Measurements from ENCODE around the gene PRSS48.
"Not testable (repeated sequence)": the region's sequence is repeated elsewhere in the genome, so short reads cannot be mapped to it uniquely, and the experiment has no call there.

Gene PRSS48

DNA sequence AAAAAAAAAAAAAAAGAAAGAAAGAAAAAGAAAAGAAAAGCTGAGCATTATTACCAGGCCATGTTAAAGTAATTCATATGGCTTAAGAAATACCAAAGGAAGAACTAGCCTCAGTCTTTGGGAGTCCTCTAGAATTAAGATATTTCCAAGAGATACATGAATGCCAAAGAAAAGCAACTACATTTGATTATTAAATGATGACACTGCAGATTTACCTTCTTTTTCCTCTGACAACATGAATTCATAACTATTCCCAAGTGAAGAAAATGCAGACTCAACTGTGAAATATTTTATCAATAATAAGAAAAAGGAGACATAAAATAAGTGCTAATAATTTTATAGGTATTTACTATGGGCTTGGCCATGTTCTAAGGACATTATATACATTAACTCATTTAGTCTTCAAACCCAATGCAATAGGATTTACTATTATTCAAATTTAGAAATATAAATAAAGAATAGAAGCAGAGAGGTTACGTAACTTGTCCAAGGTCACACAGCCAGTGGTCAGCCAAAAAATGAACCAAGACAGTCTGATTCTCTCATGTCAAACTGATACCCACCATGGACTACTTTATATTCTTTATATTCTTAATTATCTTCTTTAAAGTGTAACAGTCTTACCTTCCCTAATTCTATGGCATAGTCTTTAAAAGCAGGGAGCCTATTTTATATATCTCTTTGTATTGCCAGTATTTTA, 41.5 kb downstream of the PRSS48 start:
- no peak for DNase-seq

DNA sequence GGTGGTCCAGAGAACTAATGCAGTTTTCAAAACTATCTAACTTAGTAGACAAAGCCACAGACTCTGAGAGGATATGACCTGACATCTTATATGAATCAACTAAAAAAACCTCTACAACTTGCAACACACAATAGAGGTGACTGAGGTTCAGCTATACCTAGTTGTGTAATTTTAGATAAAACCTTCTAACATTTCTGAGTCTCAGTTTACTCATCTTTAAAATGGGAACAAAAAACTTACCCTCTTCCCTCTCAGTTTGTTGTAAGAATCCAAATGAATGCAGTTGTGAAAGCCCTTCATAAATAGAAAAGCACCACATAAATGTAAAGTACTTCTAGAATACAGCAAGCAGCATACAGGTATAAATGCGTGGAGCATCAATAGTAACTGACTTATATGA, 42.5 kb downstream of the PRSS48 start:
- no peak for DNase-seq

DNA sequence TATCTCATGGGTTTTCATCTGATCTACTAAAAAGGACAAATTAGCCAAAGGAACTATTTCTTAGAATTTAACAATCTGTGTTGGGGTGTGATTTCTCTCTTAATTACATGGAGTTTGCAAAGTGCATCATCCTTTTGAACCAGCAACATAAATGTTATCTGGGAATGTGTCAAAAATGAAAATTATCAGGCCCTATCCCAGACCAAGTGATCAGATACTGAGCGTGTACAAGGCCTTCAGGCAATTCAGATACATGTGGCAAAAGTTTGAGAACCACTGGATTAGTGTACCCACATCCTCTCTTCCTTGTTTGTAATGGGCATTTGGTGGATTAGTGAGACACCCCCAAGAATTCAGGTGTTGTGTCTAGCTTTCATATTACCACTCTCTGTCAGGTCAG, 44.6 kb downstream of the PRSS48 start:
- no peak for DNase-seq

DNA sequence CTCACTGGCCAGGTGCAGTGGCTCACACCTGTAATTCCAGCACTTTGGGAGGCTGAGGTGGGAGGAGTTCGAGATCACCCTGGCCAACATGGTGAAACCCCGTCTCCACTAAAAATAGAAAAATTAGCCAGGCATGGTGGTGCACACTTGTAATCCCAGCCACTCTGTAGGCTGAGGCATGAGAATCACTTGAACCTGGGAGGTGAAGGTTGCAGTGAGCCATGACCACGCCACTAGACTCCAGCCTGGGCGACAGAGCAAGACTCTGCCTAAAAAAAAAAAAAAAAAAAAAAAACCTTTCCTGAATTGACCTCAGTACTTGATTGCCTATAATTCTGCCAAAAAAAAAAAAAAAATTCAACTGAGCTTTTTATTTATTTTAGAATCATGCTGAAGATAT, 45.2 kb downstream of the PRSS48 start:
- not testable (repeated sequence) for DNase-seq

DNA sequence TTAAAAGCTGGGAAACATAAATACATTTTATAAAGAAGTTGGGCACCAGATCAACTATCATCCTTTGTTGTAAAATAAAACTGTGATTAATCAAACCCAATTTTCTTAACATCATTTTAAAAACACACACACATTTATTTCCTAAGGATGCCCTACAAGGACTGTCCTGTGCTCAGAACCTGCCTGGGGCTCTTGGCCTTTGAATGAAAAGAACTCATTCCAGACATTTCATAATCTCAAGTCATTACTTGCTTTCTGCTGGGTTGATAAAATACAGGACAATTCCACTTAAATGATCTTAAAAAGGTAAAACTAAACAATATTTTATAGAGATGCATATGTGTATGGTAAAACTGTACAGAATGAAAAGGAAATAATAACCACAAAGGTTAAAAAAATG, 45.6 kb downstream of the PRSS48 start:
- DNase-seq: peak; percentile 4

DNA sequence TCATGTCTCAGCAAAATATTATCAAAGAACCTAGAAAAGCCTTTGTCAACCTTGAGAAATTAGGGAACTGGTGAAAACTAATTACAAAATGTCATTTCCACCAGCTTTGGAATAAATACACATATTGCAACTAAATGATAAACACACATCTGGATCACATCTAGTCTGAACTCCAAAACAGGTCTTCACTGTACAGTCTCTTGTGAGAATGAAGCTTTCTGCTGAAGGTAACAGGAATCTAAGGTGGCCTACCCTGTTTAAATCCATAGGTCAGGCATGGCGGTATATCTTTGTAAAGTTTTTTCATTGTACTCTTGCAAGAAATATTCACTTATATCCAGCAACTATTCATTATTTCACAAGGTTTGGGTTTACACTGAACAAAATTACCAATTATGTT, 46.7 kb downstream of the PRSS48 start:
- no peak for DNase-seq

DNA sequence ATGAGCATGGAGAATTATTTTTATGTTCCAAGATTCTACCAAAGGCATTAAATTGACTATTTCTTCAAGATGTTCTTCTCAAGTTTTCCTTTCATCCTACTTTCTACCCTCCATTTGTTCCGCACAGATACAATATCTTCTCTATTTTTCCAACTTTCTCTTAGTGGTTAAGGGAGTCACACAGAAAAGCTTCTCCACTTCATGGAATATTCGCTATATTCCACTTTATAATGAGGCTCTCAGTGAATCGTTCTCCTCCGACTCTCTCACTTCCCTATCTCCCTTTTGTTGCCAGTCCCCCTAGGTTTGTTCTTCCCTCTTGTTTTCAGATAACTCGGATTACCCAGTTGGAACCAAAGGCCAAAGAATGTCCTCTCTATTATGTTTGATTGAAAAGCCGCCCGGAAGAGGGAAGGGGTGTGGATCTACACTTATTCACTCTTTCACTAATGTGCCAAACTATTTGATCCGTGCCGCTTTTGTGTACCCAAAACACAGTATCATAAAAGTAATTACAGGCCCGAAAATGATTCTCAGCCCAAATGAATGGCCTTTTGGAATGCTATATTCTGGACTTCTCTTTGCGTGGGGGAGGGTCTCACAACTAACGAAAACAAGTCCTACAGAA, 47.3 kb downstream of the PRSS48 start:
- peak; percentile 4 for DNase-seq

DNA sequence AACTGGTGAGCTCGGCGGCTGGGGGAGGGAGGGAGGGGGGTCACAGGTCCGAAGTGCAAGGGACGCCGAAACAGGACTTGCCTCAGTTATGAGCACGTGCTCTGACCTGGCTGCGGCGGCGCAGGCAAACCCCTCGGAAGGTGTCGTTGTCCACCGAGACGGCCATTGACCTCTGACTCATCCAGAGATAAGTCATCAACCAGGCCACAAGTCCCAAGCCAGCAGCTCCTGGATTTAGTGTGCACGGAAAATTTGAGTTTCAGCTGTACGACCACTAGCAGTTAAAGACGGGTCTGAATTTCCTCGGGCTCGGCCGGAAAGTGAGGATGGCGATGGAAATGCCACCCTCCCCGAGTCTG, 47.8 kb downstream of the PRSS48 start:
- peak; percentile 37 for DNase-seq

DNA sequence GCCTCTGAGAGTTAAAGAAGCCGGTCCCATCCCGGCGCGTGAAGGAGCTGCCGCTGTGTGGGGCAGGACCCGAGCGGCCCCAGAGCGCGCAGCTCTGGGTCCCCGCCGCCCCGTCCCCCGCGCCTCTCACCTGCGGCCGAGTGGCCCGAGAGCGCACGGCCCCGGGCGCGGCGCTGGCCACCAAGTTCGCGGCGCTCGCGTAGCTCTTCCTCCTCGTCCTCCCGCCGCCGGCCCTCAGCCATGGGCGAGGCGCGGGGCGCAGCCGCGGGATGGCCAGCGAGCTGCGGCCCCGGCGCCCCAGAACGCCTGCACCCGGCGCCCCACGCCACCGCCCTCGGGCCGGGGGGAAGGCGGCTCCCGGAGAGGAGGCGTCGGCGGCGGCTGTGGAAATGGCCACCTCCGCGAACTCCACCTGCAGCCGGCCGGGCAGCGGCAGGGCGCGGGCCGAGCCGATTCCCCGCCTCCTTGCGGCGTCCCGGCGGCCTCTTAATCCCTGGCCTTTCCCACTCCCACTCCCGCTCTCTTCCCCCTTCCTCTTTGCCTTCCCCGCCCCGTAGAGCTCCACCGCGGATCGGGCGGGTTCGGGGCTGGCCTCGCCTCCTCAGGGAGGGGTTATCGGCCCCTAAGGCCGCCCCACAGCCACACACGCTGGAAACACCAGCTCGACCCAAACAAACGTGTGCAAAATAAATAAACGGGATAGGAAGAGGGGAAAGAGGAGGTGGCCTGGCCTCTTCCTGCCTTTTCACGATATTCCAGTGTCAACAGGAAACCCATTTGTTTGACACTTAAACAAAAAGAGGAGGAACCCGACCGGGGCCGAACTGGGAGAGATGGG, 48.4 kb downstream of the PRSS48 start, which contains the start of gene SH3D19:
TSS of gene SH3D19 (minus strand) at position 495 of the 838 bp plus-strand sequence. CDS start at position 242, 253 bp downstream.
- DNase-seq: peak; percentile 63

DNA sequence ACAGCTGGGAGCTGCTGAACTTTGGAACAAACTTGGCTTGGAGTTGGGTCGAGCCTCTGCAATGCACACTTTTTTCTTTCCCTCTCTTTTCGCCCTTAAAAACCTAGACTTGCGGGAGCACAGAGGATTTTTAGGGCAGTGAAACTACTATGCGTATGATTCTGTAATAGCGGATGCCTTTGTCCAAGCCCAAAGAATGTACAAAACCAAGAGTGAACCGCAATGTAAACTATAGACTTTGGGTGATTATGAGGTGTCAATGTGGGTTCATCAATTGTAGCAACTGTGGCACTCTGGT, 48.9 kb downstream of the PRSS48 start:
- DNase-seq: no peak

DNA sequence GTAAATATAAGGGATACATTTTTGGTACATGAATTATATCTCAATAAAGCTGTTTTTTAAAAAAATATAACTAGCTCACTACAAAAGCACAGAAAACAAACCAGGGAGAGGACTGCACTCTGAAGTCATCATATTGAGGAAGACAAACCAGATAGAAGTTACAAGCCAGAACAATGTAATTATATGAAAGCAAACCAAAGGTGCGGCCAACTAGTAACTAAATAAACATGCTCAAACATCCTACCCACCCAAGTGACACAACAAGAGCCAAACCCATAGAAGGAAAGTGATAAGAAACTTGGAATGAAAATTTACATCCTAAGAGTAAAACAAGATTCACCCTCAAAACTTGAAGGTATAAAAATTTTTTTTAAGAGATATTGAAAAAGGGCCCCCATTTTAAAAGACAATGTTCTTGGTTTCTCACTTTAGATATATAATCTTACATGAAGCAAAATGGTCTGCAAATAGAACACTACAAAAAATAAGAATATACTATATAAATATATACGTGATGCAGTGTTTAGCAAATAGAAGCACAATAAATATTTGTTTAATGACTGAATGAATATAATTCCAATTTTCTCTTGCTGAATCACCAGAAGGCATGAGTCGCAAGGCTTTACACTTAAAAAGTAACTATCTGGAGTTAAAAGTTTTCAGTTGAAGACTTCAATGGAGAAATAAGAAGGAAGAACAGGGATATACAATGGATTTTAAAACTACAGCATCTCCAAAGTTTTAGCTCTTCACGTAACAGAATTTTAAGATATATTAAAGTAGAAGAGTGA, 52.5 kb downstream of the PRSS48 start:
- DNase-seq: peak; percentile 19

DNA sequence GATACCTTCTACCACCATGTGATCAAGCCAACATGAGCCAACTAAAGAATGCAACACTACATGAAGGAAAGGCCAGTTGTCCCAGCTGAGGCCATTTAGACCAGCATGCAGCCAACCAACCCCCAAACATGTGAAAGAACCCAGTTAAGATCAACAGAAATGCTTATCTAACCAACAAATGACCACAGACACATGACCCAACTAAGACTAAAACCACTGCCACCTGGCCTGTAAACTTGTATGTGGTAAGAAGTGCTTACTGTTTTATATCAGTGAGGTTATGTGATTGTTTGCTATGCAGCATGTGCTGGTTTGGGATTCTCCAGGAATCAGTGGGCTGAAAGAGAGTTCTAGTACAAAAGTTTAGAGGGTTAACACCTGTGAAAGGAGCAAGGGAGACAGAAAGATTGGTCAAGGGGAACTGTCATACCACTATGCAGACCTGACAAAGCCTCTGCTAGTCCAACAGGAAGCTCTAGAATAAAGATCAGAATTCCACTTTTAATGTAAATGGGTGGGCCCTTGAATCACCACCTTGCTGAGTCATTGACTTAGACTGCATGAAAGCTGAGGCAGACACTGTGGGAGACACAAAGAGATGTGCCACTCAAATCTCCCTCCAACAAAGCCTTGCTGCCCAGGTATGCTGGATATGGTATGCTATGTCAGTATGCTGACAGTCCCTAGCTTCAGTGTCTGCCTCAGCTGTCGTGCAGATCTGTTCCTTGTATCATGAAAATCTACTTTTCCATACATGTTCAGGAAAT, 54.5 kb downstream of the PRSS48 start:
- no peak for DNase-seq

DNA sequence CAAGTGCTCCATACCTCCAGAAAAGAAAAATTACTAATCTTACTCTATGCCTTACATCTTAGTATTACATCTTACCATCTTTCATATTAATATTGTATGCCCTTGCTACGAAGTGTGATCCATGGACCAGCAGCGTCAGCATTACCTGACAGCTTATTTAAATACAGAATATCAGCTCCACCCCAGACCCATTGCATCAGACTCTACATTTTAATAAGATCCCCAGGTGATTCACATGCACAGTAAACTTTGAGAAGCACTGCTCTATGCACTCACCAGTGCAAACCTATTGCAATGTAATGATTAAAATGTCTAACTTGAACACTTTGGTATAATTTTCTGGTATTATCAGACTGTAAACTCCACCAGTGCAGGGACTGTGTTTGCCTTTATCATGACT, 62.5 kb downstream of the PRSS48 start:
- no peak for DNase-seq

DNA sequence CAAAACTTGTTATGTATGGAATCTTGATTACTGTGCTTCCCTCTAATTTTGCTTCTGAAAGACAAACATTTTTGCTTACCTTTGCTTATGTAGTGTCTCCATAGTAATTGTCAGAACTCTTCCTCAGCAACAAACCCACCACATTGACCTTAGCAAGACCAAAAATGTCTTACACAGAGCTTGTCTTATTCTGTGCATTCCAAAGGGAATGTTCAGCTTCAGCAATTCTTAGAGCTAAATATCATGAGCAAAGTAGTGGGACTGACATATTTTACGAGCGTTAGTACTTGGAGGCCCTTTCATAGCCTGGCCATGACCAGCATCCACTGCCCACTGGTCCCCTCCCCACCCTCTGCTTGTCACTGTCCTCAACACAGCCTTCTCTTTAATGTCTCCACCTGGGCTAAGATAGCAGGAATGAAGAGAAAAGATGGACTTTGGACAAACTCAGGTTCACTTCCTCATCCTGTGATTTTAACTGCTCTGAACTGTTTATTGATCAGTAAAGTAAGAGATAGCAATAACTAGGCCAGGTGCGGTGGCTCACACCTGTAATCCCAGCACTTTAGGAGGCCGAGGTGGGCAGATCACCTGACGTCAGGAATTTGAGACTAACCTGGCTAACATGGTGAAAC, 63.9 kb downstream of the PRSS48 start:
- no peak for DNase-seq
